GM19468 (cell line): Measurements from ENCODE around the gene RASGRP4.
"Not testable (repeated sequence)": the region's sequence is repeated elsewhere in the genome, so short reads cannot be mapped to it uniquely, and the experiment has no call there.

Experiments used
- ATAC-seq: cut with Tn5 transposase; IDR thresholded peaks from one replicate; pipeline ENCODE4 v1.9.1; 2021; ENCODE audit warnings: mild to moderate bottlenecking, moderate library complexity, moderate number of reproducible peaks; ENCODE audit not compliant: unreplicated experiment; ENCODE audit errors: extremely low read depth

RASGRP4 gene, protein sequence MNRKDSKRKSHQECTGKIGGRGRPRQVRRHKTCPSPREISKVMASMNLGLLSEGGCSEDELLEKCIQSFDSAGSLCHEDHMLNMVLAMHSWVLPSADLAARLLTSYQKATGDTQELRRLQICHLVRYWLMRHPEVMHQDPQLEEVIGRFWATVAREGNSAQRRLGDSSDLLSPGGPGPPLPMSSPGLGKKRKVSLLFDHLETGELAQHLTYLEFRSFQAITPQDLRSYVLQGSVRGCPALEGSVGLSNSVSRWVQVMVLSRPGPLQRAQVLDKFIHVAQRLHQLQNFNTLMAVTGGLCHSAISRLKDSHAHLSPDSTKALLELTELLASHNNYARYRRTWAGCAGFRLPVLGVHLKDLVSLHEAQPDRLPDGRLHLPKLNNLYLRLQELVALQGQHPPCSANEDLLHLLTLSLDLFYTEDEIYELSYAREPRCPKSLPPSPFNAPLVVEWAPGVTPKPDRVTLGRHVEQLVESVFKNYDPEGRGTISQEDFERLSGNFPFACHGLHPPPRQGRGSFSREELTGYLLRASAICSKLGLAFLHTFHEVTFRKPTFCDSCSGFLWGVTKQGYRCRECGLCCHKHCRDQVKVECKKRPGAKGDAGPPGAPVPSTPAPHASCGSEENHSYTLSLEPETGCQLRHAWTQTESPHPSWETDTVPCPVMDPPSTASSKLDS

DNA sequence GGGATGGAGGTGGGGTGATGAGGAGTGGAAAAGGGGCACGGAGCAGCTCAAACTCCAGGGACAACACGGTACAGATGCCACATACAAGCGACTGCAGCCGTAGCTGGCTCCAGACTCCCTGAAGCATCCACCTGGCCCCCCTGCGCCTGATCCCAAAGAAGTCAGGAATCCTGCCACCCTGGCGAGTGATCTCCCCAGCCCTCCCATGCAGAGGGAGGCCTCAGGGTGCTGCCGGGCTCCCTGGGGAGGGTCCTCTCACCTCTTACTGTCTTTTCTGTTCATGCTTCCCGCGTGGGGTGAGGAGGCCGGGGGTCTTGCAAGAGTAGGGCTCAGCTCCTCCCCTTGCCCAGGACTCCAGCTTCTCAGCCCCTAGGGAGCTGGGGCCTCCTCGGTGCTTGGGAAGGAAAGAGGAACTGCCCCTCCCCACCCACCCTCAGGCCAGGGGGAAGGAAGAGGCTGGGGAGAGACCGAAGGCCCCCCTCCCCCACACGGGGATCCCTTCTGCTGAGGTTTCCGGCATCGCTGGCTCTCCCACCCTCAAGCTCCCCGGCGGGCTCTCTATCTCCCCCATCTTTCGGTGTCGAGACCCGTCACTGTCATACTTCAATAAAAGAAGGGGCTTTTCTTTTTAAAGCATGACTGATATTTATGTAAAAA lies at the start of gene RASGRP4:
Gene RASGRP4 (minus strand): TSS at position 410 of the 657 bp plus-strand sequence. CDS start 128 bp downstream, at position 282.
- no peak for ATAC-seq

DNA sequence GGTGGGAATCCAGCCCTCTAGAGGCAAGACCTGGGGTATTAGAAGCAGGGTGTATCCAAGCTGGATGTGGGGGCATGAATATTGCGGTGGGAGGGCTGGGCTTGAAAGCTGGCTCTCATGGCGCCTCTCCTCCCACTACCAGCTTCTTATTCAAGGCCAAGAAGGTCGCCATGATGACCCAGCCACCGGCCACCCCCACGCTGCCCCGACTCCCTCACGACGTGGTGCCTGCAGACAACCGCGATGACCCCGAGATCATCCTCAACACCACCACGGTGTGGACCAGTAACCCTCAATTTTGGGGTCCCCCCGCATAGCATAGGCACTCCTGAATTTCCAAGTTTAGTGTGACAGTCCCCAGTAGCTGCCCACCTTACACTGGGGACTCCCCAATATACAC lies 49.2 kb upstream of the RASGRP4 start:
- no peak for ATAC-seq

DNA sequence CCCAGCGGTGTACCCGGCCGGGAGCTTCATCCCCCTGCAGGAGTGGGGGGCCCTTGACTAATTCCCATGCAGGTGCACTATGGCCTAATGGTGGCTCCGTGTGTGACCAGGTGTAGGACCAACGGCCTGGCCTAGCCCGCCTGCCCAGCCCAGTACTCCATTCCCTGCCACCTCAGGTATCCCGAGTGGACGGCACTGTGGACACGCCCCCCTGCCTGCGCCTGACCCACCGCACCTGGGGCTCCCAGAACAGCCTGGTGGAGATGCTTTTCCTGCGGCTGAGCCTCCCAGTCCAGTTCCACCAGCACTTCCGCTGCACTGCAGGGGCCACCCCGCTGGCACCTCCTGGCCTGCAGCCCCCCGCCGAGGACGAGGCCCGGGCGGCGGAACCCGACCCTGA lies 47.2 kb upstream of the RASGRP4 start:
- no peak for ATAC-seq

DNA sequence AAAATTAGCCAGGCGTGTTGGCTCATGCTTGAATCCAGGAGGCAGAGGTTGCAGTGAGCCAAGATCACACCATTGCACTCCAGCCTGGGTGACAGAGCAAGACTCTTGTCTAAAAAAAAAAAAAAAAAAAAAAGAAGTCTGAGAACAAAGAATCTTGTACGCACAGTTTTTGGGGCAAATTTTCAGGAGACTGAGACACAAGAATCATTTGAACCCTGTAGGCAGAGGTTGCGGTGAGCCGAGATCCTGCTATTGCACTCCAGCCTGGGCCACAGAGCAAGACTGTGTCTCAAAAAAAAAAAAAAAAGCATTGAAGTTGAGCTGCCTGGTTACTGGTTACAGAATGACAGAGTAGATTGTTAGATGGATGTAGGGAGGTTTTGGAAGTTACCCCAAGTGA lies 46.7 kb upstream of the RASGRP4 start:
- ATAC-seq, result not testable (repeated sequence)

DNA sequence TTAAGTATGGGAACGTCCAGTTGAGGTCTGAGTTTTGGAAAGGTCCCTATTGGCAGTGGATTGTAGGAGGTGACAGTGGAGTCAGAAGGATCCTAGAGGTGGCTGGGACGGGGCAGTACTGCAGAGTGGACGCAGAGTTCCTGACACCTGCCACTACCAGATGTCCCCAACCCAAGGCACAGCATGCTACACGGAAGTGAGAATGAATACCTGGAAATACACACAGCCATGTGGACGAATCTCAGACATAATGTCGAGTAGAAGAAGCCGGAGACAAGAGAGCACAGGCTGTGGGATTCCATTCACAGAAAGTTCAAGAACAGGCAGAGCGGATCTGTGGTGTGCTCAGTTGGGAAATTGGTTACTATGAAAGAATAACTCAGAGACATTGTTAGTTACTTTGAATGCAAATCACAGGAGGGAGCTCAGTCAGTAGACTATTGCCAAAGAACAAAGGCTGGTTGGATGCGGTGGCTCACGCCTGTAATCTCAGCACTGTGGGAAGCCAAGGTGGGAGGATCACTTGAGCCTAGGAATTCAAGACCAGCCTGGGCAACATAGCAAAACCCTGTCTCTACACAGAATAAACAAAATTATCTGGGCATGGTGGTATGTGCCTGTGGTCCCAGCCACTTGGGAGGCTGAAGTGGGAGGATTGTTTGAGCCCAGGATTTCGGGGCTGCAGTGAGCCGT lies 44.9 kb upstream of the RASGRP4 start:
- ATAC-seq, result no peak

DNA sequence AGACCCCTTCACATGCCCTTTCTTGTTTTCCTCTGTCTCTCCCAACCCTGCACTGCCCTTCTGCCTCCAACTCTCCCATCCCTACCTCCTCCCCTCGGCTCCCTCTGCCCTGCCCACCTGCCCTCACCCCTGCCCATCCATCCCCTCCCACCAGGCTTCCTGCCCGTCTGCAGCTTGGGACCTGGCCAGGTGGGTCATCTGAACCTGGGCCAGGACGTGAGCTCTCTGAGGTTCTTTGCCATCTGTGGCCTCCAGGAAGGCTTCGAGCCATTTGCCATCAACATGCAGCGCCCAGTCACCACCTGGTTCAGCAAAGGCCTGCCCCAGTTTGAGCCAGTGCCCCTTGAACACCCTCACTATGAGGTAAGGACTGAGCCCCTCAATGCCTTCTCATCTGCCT lies 43.1 kb upstream of the RASGRP4 start:
- no peak for ATAC-seq

DNA sequence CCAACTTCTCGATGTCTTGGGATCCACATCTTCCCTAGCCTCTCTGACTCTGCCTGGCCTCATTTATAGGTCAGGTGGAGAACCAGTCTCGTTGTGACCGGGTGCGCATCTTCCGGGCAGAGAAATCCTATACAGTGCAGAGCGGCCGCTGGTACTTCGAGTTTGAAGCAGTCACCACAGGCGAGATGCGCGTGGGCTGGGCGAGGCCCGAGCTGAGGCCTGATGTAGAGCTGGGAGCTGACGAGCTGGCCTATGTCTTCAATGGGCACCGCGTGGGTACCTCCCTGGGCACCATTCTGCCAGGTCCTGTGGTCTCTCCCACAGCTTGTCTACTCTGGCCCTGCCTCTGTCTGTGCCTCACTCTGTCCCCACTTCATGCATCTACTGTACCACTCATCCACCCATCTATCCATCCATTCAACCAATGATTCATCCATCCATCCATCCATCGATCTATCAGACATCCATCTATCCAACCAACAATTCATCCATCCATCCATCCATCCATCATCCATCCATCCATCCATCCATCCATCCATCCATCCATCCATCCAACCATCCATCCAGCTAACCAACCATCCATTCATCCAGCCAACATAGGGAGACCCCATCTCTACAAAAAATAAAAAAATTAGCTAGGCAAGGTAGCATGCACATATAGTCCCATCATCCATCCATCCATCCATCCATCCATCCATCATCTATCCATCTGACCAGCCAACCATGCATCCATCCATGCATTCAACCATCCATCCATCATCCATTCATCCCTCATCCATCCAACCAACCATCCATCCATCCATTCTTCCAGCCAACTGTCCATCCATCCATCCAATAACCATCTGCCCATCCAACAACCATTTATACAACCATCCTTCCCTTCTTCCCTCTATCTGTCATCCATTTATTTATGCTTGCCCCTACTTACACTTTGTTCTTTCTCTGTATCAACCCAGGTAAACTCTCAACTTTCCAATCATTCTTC lies 41.8 kb upstream of the RASGRP4 start:
- ATAC-seq, result no peak

DNA sequence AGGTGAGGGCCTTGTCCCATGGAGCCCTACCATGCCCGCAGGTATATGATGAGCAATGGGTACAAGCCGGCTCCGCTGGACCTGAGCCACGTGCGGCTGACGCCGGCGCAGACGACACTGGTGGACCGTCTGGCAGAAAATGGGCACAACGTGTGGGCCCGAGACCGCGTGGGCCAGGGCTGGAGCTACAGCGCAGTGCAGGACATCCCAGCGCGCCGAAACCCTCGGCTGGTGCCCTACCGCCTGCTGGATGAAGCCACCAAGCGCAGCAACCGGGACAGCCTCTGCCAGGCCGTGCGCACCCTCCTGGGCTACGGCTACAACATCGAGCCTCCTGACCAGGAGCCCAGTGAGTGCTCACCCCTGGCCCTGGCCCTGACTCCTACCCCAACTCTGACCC lies 40.0 kb upstream of the RASGRP4 start:
- ATAC-seq, result no peak

DNA sequence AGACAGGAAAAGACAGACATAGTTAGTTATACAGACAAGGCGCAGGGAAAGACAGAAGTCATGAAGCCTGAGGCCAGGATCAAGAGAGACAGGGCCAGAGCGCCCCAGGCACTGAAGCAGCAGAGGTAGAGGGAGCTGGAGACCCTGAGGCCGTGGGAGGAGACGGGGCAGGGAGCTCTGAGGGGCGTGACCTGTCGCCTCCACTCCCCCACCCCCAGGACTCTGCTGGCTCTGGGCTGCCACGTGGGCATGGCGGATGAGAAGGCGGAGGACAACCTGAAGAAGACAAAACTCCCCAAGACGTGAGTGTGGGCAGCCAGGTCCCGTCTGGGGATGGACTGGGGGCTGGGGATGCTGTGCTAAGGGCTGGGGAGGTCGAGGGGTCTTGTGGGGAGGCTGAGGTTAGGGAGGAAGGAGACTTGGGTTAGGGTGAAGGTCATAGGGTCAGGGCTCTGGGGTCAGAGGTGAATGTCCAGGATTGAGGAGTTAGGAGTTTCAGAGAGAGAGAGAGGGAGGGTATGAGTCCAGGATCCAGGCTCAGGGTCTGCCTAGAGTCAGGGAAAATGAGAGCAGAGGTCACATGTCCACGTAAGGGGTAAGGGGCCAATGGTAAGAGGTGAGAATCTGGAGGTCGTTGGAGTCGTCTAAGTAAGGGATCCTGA lies 38.5 kb upstream of the RASGRP4 start:
- ATAC-seq, result no peak

DNA sequence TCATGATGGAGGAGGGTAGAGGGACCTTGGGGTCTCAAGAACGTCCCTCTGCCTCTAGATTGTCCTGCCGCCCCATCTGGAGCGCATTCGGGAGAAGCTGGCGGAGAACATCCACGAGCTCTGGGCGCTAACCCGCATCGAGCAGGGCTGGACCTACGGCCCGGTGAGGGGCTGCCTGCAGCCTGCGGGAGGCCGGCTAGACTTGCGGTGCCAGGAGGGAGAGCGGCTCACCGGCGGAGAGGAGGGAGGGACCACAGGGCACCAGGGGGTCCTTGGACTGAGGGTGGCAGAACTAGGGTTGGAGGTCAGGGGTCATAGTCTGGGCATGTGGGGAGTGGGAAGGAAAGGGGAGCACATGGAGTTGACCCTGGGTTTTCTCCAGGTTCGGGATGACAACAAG lies 37.3 kb upstream of the RASGRP4 start:
- ATAC-seq, result no peak

DNA sequence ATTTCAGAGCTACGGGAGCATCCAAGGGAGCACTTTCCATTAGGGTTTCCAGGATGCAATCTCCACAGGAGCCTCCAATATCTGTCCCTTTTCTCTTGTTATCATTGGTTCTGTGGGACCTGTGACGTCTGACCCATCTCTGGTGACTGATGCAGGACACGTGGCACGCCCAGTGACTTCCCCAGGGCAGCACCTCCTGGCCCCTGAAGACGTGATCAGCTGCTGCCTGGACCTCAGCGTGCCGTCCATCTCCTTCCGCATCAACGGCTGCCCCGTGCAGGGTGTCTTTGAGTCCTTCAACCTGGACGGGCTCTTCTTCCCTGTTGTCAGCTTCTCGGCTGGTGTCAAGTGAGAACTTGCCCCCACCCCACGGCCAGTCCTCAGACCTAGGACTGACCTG lies 33.0 kb upstream of the RASGRP4 start:
- no peak for ATAC-seq

DNA sequence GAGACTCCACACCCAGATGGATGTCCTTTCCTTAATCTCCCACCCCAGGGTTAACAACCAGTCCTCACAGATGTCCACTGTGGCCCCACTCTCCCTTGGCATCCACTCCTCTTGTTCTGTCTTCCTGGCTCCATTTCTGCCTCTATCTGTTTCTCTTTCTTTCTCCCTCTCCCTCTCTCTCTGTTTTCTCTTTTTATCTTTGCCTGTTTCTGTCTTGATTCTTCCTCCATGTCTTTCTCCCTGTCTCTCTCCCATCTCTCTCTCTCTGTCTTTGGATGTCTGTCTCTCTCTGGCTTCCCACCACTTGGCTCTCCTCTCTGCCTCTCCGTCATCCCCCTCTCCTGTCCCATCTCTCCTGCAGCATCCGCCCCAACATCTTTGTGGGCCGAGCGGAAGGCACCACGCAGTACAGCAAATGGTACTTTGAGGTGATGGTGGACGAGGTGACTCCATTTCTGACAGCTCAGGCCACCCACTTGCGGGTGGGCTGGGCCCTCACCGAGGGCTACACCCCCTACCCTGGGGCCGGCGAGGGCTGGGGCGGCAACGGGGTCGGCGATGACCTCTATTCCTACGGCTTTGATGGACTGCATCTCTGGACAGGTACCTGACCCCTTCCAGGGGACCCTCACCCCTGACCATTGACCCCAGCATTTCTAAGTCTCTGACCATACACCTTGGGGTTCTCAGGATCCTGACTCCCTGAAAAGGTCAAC lies 31.8 kb upstream of the RASGRP4 start:
- no peak for ATAC-seq

DNA sequence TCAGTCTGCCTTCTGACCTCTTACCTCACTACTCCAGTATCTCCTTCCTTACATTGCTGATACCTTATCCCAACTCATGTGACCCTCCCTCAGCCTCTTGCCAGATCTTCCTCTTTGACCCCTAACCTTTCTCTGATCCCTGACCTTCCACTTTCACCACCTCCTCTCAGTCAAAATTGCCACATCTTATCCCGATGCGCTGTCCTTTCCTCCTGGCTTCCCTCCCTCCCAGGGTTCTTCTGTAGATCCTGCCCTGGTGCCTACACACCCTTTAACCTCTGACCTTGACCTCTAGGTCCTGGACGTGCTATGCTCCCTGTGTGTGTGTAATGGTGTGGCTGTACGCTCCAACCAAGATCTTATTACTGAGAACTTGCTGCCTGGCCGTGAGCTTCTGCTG lies 31.2 kb upstream of the RASGRP4 start:
- ATAC-seq, result no peak

DNA sequence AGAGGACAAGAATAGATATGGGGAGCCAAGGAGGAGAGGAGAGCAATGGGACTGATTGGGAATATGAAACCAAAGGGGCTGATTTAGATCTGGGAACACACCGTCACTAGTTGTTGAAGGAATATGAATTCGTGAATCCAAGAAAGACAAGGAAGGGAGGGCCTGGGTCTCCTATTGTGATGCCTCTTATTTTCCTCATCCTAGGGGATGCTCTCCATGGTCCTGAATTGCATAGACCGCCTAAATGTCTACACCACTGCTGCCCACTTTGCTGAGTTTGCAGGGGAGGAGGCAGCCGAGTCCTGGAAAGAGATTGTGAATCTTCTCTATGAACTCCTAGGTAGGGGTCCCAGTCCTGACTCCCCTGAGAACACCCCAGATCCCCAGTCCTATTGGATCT lies 29.0 kb upstream of the RASGRP4 start:
- no peak for ATAC-seq

DNA sequence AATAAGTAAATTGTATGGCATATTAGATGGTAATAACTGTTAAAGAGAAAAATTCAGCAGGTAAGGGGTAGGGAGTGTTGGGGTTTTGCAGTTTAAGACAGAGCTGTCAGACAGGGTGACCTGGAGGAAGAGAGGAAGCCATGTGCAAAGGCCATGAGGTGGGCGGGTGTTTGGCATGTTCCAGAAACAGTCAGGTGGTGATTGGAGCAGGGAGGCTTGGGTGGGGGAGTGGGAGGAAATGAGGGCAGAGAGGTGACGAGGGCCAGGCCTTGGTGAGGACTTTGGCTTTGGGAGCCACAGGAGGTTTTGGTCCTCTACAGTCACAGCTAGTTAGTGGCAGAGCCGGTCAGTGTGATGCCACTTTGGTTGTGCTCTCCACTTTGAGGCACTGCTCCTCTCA lies 27.6 kb upstream of the RASGRP4 start:
- no peak for ATAC-seq

DNA sequence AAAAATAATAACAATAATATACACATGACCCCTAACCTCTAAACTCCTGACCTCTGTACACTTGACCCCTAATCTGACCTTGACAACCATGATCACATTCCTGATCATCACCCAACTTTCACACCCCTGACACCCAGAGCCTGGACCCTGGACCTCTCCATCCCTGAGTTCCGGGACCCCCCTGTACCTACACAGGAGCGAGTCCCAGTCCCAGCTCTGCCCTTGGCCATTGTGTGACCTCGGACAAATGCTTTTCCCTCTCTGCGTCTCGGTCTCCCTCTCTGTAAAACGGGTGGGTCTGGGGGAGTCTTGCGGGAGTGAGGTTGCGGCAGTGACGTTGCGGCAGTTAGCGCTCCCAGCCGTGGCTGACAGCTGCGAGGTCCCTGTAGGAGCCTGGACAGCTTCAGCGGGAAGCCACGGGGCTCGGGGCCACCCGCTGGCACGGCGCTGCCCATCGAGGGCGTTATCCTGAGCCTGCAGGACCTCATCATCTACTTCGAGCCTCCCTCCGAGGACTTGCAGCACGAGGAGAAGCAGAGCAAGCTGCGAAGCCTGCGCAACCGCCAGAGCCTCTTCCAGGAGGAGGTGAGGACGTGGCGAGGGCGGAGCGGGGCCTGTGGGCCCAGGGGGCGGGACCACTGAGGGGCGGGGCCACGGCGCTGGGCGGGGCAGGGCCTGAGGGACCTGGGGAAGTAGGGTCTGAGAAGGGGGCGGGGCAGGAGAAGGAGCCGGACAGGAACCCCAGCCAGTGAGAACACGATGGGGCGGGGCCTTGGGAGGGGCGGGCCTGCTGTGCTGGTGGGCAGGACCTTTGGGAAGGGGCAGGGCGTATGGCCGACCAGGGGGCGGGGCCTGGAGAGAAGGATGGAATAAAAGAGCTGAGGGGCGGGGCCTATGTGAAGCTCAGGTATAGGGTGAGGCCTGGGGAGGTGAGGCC lies 26.7 kb upstream of the RASGRP4 start:
- no peak for ATAC-seq

DNA sequence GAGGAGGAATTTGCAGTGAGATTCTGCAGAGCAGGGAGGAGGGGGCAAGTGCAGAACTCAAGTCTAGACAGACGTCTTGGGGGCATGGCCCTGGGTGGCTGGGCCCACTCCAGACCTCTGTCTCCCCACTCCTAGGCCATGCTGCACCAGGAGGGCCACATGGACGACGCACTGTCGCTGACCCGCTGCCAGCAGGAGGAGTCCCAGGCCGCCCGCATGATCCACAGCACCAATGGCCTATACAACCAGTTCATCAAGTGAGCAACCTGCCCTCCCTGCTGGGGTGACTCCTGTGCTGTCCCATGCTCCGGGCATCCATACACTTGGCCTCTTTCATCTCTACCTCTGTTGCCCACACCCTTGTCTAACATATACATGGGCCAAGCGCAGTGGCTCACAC lies 25.6 kb upstream of the RASGRP4 start:
- no peak for ATAC-seq
